ENCODE results near the gene HS6ST2. TPM values are rescaled to one million over a fixed set of nuclear protein-coding genes. Genes with fewer than 3 reads are reported as not detected.

HS6ST2 gene
- polyA plus RNA-seq, 1 donor (not counting 4 experiments of a cell fraction or from before 2014, with no cell fraction given) = 0.43 TPM

DNA sequence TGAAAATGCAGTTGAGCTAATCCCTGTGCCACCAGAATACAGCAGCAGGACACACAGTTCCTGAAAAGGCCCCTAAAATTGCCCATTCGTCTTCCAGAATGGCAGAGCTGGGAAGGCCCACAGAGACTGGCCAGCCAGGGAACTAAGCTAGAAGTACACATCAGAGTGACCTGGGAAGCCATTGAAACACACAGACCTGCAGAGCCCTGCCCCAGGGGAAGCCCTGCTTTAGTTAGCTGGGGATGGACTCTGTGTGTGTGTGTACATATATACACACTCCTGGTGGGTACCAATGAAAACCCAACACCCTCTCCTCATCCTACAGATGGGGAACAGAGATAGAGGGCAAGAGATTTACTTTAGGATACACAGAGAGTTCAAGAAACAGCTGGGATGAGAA is 227.7 kb downstream of the HS6ST2 start:
- H3K27ac ChIP-seq (ENCODE audit: control insufficient read depth, insufficient read depth, low read length) = no peak overlapping the region
- H3K79me2 ChIP-seq (ENCODE audit: control insufficient read depth, insufficient read depth, low read length) = no peaks in the 10 kb centered on the region
- no peaks in the 10 kb centered on the region for H3K9me1 ChIP-seq (ENCODE audit: control insufficient read depth, extremely low read depth, insufficient read depth, low read length)
- dilution Hi-C loops (cut with MboI; ENCODE audit: extremely low pct_ligation_motif_present, low sequenced_read_pairs) = no loop called here
- no peak overlapping the region for H2AFZ ChIP-seq (ENCODE audit: control insufficient read depth, low read length)
- FAIRE-seq = no peak
- no peaks in the 10 kb centered on the region for H3K4me1 ChIP-seq (ENCODE audit: control insufficient read depth, extremely low read depth, insufficient read depth, low read length)
- H3K4me2 ChIP-seq (ENCODE audit: control insufficient read depth, extremely low read depth, insufficient read depth, low read depth, low read length) = no peak overlapping the region
- no peaks in the 10 kb centered on the region for H3K27me3 ChIP-seq (ENCODE audit: control insufficient read depth, extremely low read depth, insufficient read depth, low read length)
- no peak for DNase-seq (ENCODE audit: low read depth, low spot score)
- H3K9me3 ChIP-seq (ENCODE audit: control insufficient read depth, low read depth, low read length) = no peaks in the 10 kb centered on the region
- no peaks in the 10 kb centered on the region for H4K20me1 ChIP-seq (ENCODE audit: control insufficient read depth, extremely low read depth, insufficient read depth, low read length)
- H3K9ac ChIP-seq (ENCODE audit: control insufficient read depth, extremely low read depth, insufficient read depth, low read length) = no peak overlapping the region
- H3K4me3 ChIP-seq (ENCODE audit: control insufficient read depth in 2 of 3, extremely low read depth in 1 of 3, insufficient read depth in 2 of 3, low read depth in 1 of 3, low read length in 3 of 3) = no peak overlapping the region
- TF ChIP-seq, protein P1, sequence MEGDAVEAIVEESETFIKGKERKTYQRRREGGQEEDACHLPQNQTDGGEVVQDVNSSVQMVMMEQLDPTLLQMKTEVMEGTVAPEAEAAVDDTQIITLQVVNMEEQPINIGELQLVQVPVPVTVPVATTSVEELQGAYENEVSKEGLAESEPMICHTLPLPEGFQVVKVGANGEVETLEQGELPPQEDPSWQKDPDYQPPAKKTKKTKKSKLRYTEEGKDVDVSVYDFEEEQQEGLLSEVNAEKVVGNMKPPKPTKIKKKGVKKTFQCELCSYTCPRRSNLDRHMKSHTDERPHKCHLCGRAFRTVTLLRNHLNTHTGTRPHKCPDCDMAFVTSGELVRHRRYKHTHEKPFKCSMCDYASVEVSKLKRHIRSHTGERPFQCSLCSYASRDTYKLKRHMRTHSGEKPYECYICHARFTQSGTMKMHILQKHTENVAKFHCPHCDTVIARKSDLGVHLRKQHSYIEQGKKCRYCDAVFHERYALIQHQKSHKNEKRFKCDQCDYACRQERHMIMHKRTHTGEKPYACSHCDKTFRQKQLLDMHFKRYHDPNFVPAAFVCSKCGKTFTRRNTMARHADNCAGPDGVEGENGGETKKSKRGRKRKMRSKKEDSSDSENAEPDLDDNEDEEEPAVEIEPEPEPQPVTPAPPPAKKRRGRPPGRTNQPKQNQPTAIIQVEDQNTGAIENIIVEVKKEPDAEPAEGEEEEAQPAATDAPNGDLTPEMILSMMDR (optimal IDR thresholded peaks at IDR 0.05 in 1 of 3, IDR thresholded peaks at IDR 0.05 in 1 of 3, conservative IDR thresholded peaks at IDR 0.05 in 1 of 3; ENCODE audit: extremely low read depth in 1 of 3, insufficient read depth in 2 of 3, low read length in 3 of 3) = no peak
- TF ChIP-seq EZH2 (IDR thresholded peaks at IDR 0.05; ENCODE audit: low read length) = no peak
- H3K36me3 ChIP-seq (ENCODE audit: control insufficient read depth in 2 of 2, extremely low read depth in 1 of 2, insufficient read depth in 2 of 2, low read length in 2 of 2) = no peaks in the 10 kb centered on the region

DNA sequence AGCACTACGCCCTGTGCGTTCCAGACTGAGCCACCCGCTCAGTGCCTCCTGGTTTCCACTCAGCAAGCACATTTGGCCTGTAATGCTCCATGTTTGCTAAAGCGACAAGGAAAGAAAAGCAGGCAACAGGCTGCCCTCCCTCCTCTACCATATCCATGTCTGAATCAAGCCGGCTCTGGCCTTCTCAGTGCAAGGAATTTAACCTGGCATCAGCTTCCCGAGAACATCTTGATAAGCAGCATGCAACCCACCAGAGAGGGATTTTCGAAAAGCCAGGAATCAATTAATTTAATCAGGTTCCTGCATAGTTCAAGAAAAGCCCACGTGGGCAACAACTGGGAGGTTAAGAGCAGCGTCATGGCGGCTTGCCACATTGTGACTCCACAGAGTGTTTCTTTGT is 228.2 kb downstream of the HS6ST2 start:
- H4K20me1 ChIP-seq (ENCODE audit: control insufficient read depth, extremely low read depth, insufficient read depth, low read length) = no peaks in the 10 kb centered on the region
- H3K4me1 ChIP-seq (ENCODE audit: control insufficient read depth, extremely low read depth, insufficient read depth, low read length) = no peaks in the 10 kb centered on the region
- H3K4me3 ChIP-seq (ENCODE audit: control insufficient read depth in 2 of 3, extremely low read depth in 1 of 3, insufficient read depth in 2 of 3, low read depth in 1 of 3, low read length in 3 of 3) = no peak overlapping the region
- H3K27ac ChIP-seq (ENCODE audit: control insufficient read depth, insufficient read depth, low read length) = no peak overlapping the region
- H3K27me3 ChIP-seq (ENCODE audit: control insufficient read depth, extremely low read depth, insufficient read depth, low read length) = no peaks in the 10 kb centered on the region
- dilution Hi-C loops (cut with MboI; ENCODE audit: extremely low pct_ligation_motif_present, low sequenced_read_pairs) = no loop called here
- no peak for DNase-seq (ENCODE audit: low read depth, low spot score)
- H3K9me1 ChIP-seq (ENCODE audit: control insufficient read depth, extremely low read depth, insufficient read depth, low read length) = no peaks in the 10 kb centered on the region
- H3K9me3 ChIP-seq (ENCODE audit: control insufficient read depth, low read depth, low read length) = no peaks in the 10 kb centered on the region
- H3K79me2 ChIP-seq (ENCODE audit: control insufficient read depth, insufficient read depth, low read length) = no peaks in the 10 kb centered on the region
- H2AFZ ChIP-seq (ENCODE audit: control insufficient read depth, low read length) = no peak overlapping the region
- H3K36me3 ChIP-seq (ENCODE audit: control insufficient read depth in 2 of 2, extremely low read depth in 1 of 2, insufficient read depth in 2 of 2, low read length in 2 of 2) = no peaks in the 10 kb centered on the region
- TF ChIP-seq, protein P1 (optimal IDR thresholded peaks at IDR 0.05 in 1 of 3, IDR thresholded peaks at IDR 0.05 in 1 of 3, conservative IDR thresholded peaks at IDR 0.05 in 1 of 3; ENCODE audit: extremely low read depth in 1 of 3, insufficient read depth in 2 of 3, low read length in 3 of 3) = no peak
- TF ChIP-seq EZH2 (IDR thresholded peaks at IDR 0.05; ENCODE audit: low read length) = no peak
- no peak overlapping the region for H3K4me2 ChIP-seq (ENCODE audit: control insufficient read depth, extremely low read depth, insufficient read depth, low read depth, low read length)
- FAIRE-seq = no peak
- no peak overlapping the region for H3K9ac ChIP-seq (ENCODE audit: control insufficient read depth, extremely low read depth, insufficient read depth, low read length)
